HEK293 (cell line): Measurements from ENCODE around the gene ANKRD30A.

Experiments
- PBX3 ChIP-seq: sonication (generic); formaldehyde crosslinking; IDR thresholded peaks from 2 replicates; pipeline ENCODE4 v1.8.1; 2022; ENCODE audit warnings: mild to moderate bottlenecking, moderate library complexity, missing genetic modification reagents
- ZNF398 ChIP-seq: fragments of 450-650 bp; formaldehyde crosslinking; IDR thresholded peaks from 2 replicates; pipeline ENCODE4 v1.5.1; 2017; ENCODE audit warnings: missing biosample characterization, missing genetic modification characterization

- no peak for TF ChIP-seq ZNF398 (tag by site-specific recombination)
- no peak for TF ChIP-seq PBX3
Measured at GRCh38 chr10:37125921-37126320, 523 bp downstream of the ANKRD30A start.
